ENCODE results near the gene CMIP. TPM values are rescaled to one million over a fixed set of nuclear protein-coding genes. Genes with fewer than 3 reads are reported as not detected.

CMIP gene
- polyA plus RNA-seq, 1 of the 3 experiments (the other 2 are of a cell fraction): 5.4 TPM

- CTCF ChIA-PET: interaction anchor here (0.5 to 3.7 kb wide), 25 partner anchors 10 to 405 kb away, joined by 3 to 17 read pairs (median 3); no protein-coding TSS in a partner anchor
- peaks cover 0 to 18% of the 10 kb centered on the region in 2 experiments for H3K36me3 ChIP-seq (replicated peaks in 1 of 2; ENCODE audit: control insufficient read depth in 1 of 2, insufficient read depth in 2 of 2, low read length in 1 of 2)
- H3K9ac ChIP-seq: no peak overlapping the region
- no peaks in the 10 kb centered on the region for H3K9me3 ChIP-seq
- no peak overlapping the region for H2AFZ ChIP-seq (ENCODE audit: low read depth)
- no peak overlapping the region for H3K4me3 ChIP-seq (ENCODE audit: low read depth in 2 of 2, low read length in 1 of 2)
- peaks cover 0 to 8% of the 10 kb centered on the region in 2 experiments; a peak in 2 of 4 replicates for H3K4me1 ChIP-seq (ENCODE audit: control insufficient read depth in 1 of 2, insufficient read depth in 2 of 2, low read depth in 1 of 2, low read length in 1 of 2)
- no peak for DNase-seq
- no peak overlapping the region for H3K4me2 ChIP-seq
- no peaks in the 10 kb centered on the region for H3K79me2 ChIP-seq (ENCODE audit: insufficient read depth)
- H3F3A ChIP-seq (replicated peaks; ENCODE audit: insufficient read depth): no peaks in the 10 kb centered on the region
- no peaks in the 10 kb centered on the region for H3K9me2 ChIP-seq
- H4K20me1 ChIP-seq (ENCODE audit: insufficient read depth): no peaks in the 10 kb centered on the region
- WGBS (ENCODE audit: low lambda C conversion rate): 92% methylated on average over 30 of the region's 36 CpGs
- no peaks in the 10 kb centered on the region for H3K27me3 ChIP-seq (ENCODE audit: insufficient read depth)
- POLR2A ChIA-PET: no interaction called here
- no peak for TF ChIP-seq FOXM1 (IDR thresholded peaks at IDR 0.05; ENCODE audit: low read depth)
- TF ChIP-seq RFX5 (IDR thresholded peaks at IDR 0.05; ENCODE audit: low read length): no peak
- TF ChIP-seq RAD21 (IDR thresholded peaks at IDR 0.05; ENCODE audit: low read length): no peak
- no peak for TF ChIP-seq FOXJ3 (CRISPR knock-in tag; IDR thresholded peaks at IDR 0.05)
- no peak for TF ChIP-seq POLR2AphosphoS5 (IDR thresholded peaks at IDR 0.05; ENCODE audit: low read depth, low read length)
- H3K27ac ChIP-seq (ENCODE audit: low read depth in 2 of 2, low read length in 1 of 2): no peak overlapping the region
These were observed 253.2 kb downstream of the CMIP start for GRCh38 chr16:81697616-81698309.

DNA sequence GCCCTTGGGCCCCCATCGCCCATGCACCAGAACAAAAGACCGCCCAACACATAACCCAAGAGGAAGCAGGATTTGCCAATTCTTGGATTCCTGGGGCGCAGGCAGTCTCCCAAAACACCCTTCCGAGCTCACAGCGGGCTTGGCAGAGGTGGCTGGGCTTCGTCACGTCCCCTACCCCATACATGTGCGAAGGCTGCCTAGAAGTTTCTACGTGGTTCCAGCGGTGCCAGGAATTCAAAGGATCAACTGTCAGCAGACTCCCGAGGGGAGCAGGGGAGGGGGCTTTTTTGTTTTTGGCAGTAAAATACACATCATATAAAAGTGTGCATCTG, 253.7 kb downstream of the CMIP start:
- no peak overlapping the region for H3K4me3 ChIP-seq (ENCODE audit: low read depth in 2 of 2, low read length in 1 of 2)
- H3K9me2 ChIP-seq: no peaks in the 10 kb centered on the region
- POLR2A ChIA-PET: no interaction called here
- CTCF ChIA-PET: interaction anchor here (1.0 to 3.7 kb wide), 6 partner anchors 39 to 331 kb away, joined by 3 to 17 read pairs (median 4); no protein-coding TSS in a partner anchor
- H3K4me2 ChIP-seq: no peak overlapping the region
- no peaks in the 10 kb centered on the region for H3F3A ChIP-seq (replicated peaks; ENCODE audit: insufficient read depth)
- no peaks in the 10 kb centered on the region for H3K9me3 ChIP-seq
- H3K27ac ChIP-seq (ENCODE audit: low read depth in 2 of 2, low read length in 1 of 2): no peak overlapping the region
- no peak for DNase-seq
- 95% methylated on average over 10 of the region's 11 CpGs for WGBS (ENCODE audit: low lambda C conversion rate)
- no peak overlapping the region for H3K9ac ChIP-seq
- H3K4me1 ChIP-seq (ENCODE audit: control insufficient read depth in 1 of 2, insufficient read depth in 2 of 2, low read depth in 1 of 2, low read length in 1 of 2): peaks cover 0 to 8% of the 10 kb centered on the region in 2 experiments; a peak in 2 of 4 replicates
- TF ChIP-seq TAF1 (IDR thresholded peaks at IDR 0.05; ENCODE audit: borderline replicate concordance, low read depth, low read length): no peak
- no peak for TF ChIP-seq YY1 (IDR thresholded peaks at IDR 0.05; ENCODE audit: low read depth)
- no peak for TF ChIP-seq RXRA (IDR thresholded peaks at IDR 0.05; ENCODE audit: borderline replicate concordance, low read depth)
- no peak for TF ChIP-seq TEAD4 (IDR thresholded peaks at IDR 0.05; ENCODE audit: borderline replicate concordance, insufficient read depth)
- no peak for TF ChIP-seq SMC3 (IDR thresholded peaks at IDR 0.05; ENCODE audit: low read depth, low read length)
- no peak for TF ChIP-seq MXI1 (IDR thresholded peaks at IDR 0.05; ENCODE audit: low read depth, low read length)
- no peak for TF ChIP-seq USF1 (IDR thresholded peaks at IDR 0.05; ENCODE audit: borderline replicate concordance, low read depth)
- no peak for TF ChIP-seq FOXJ3 (CRISPR knock-in tag; IDR thresholded peaks at IDR 0.05)
- TF ChIP-seq, protein P1, sequence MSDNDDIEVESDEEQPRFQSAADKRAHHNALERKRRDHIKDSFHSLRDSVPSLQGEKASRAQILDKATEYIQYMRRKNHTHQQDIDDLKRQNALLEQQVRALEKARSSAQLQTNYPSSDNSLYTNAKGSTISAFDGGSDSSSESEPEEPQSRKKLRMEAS (IDR thresholded peaks at IDR 0.05; ENCODE audit: low read depth): no peak
- H2AFZ ChIP-seq (ENCODE audit: low read depth): no peak overlapping the region
- H3K36me3 ChIP-seq (replicated peaks in 1 of 2; ENCODE audit: control insufficient read depth in 1 of 2, insufficient read depth in 2 of 2, low read length in 1 of 2): peaks cover 0 to 14% of the 10 kb centered on the region in 2 experiments
- H4K20me1 ChIP-seq (ENCODE audit: insufficient read depth): no peaks in the 10 kb centered on the region
- H3K79me2 ChIP-seq (ENCODE audit: insufficient read depth): no peaks in the 10 kb centered on the region
- H3K27me3 ChIP-seq (ENCODE audit: insufficient read depth): no peaks in the 10 kb centered on the region

Measured in SK-N-SH (cell line).